ENCODE measurements around the gene CDKN1B.

The CDKN1B gene

DNA sequence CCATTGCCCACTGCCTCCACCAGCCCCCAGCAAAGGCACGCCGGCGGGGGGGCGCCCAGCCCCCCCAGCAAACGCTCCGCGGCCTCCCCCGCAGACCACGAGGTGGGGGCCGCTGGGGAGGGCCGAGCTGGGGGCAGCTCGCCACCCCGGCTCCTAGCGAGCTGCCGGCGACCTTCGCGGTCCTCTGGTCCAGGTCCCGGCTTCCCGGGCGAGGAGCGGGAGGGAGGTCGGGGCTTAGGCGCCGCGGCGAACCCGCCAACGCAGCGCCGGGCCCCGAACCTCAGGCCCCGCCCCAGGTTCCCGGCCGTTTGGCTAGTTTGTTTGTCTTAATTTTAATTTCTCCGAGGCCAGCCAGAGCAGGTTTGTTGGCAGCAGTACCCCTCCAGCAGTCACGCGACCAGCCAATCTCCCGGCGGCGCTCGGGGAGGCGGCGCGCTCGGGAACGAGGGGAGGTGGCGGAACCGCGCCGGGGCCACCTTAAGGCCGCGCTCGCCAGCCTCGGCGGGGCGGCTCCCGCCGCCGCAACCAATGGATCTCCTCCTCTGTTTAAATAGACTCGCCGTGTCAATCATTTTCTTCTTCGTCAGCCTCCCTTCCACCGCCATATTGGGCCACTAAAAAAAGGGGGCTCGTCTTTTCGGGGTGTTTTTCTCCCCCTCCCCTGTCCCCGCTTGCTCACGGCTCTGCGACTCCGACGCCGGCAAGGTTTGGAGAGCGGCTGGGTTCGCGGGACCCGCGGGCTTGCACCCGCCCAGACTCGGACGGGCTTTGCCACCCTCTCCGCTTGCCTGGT, at the start of gene CDKN1B:
Gene CDKN1B, plus strand, starts transcription at position 576 of the 793 bp plus-strand sequence. CDS start 472 bp downstream, outside the sequence.
- TF ChIP-seq EZH2 (IDR thresholded peaks at IDR 0.05; ENCODE audit: borderline replicate concordance, low read length) = no peak
- no peaks in the 10 kb centered on the region for H4K20me1 ChIP-seq (ENCODE audit: insufficient read depth, low read length)
- peaks cover 66% of the 10 kb centered on the region for H3K4me1 ChIP-seq (ENCODE audit: insufficient read depth, low read length, severe bottlenecking)
- H3F3A ChIP-seq (ENCODE audit: insufficient read depth, low read length) = peaks cover under 1% of the 10 kb centered on the region
- H2AFZ ChIP-seq (ENCODE audit: low read length) = no peak within 1 kb of the TSS
- H3K9me3 ChIP-seq (ENCODE audit: low read length) = no peaks in the 10 kb centered on the region
- peak within 1 kb of the TSS; percentile 83 for H3K4me2 ChIP-seq (ENCODE audit: low read length)
- H3K27ac ChIP-seq (ENCODE audit: low read depth, low read length, poor library complexity, severe bottlenecking) = peak within 1 kb of the TSS; percentile 98
- H3K27me3 ChIP-seq (ENCODE audit: insufficient read depth, low read length) = no peaks in the 10 kb centered on the region
- no peaks in the 10 kb centered on the region for H3K9me2 ChIP-seq (ENCODE audit: low read depth, low read length)
- peak within 1 kb of the TSS; percentile 92 for H3K9ac ChIP-seq (ENCODE audit: low read length)
- H3K4me3 ChIP-seq (ENCODE audit: low read depth, low read length, poor library complexity, severe bottlenecking) = peak within 1 kb of the TSS; percentile 88
- H3K36me3 ChIP-seq (ENCODE audit: insufficient read depth, low read length) = peaks cover 40% of the 10 kb centered on the region
- peaks cover 32% of the 10 kb centered on the region for H3K79me2 ChIP-seq (ENCODE audit: insufficient read depth, low read length)

DNA sequence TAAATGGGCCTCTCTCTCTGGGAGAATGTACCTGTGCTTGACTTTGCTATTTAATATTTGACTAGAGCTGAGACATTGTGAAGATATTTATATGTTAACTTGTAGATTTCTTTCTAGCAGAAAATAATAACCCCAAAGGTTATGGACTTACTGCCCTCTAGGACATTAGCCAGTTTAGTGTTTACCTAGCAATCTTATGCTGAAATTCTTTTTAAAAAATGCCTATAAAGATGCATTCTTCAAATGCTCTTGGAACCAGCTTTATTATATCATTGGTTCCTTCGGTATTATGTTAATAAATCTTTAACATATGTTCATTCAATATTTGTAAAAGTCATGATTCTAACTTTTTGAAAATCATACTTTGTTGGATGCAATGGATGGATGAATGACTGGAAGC, 49.2 kb upstream of the CDKN1B start:
- Histone ChIP-seq H4K20me1 (ENCODE audit: insufficient read depth, low read length) (no peaks in the 10 kb centered on the region), H3K4me1 (ENCODE audit: insufficient read depth, low read length, severe bottlenecking) (peaks cover 8% of the 10 kb centered on the region), H3K9me2 (ENCODE audit: low read depth, low read length) (no peaks in the 10 kb centered on the region), H2AFZ (ENCODE audit: low read length) (no peak overlapping the region), H3K9ac (ENCODE audit: low read length) (no peak overlapping the region), H3K4me3 (ENCODE audit: low read depth, low read length, poor library complexity, severe bottlenecking) (no peak overlapping the region), H3K36me3 (ENCODE audit: insufficient read depth, low read length) (no peaks in the 10 kb centered on the region), H3K4me2 (ENCODE audit: low read length) (no peak overlapping the region), H3K9me3 (ENCODE audit: low read length) (no peaks in the 10 kb centered on the region), H3F3A (ENCODE audit: insufficient read depth, low read length) (no peaks in the 10 kb centered on the region), H3K27ac (ENCODE audit: low read depth, low read length, poor library complexity, severe bottlenecking) (no peak overlapping the region), H3K79me2 (ENCODE audit: insufficient read depth, low read length) (no peaks in the 10 kb centered on the region), H3K27me3 (ENCODE audit: insufficient read depth, low read length) (no peaks in the 10 kb centered on the region)
- TF ChIP-seq, protein P1, sequence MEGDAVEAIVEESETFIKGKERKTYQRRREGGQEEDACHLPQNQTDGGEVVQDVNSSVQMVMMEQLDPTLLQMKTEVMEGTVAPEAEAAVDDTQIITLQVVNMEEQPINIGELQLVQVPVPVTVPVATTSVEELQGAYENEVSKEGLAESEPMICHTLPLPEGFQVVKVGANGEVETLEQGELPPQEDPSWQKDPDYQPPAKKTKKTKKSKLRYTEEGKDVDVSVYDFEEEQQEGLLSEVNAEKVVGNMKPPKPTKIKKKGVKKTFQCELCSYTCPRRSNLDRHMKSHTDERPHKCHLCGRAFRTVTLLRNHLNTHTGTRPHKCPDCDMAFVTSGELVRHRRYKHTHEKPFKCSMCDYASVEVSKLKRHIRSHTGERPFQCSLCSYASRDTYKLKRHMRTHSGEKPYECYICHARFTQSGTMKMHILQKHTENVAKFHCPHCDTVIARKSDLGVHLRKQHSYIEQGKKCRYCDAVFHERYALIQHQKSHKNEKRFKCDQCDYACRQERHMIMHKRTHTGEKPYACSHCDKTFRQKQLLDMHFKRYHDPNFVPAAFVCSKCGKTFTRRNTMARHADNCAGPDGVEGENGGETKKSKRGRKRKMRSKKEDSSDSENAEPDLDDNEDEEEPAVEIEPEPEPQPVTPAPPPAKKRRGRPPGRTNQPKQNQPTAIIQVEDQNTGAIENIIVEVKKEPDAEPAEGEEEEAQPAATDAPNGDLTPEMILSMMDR (IDR thresholded peaks at IDR 0.05; ENCODE audit: low read length) = no peak
- TF ChIP-seq EZH2 (IDR thresholded peaks at IDR 0.05; ENCODE audit: borderline replicate concordance, low read length) = no peak

DNA sequence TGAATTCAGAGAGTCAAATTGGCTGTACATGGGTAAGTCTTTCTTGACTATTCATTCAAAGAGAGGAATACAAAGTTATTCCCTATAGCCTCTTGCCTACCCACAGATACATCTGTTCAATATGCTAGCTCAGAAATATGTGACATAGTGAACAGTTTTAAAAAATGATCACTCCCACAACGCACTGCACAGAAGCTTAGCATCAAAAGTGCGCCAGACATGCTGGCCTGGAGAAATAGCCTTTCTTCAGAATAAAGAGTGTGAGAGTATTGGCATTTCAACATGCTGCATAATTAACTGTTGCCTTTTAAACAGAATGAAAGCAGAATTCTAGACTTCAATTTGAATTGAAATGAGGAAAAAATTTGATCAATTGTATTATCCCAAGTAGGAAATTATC, 48.1 kb upstream of the CDKN1B start:
- Histone ChIP-seq H2AFZ (ENCODE audit: low read length) (no peak overlapping the region), H3K27ac (ENCODE audit: low read depth, low read length, poor library complexity, severe bottlenecking) (no peak overlapping the region), H3K4me3 (ENCODE audit: low read depth, low read length, poor library complexity, severe bottlenecking) (no peak overlapping the region), H3K27me3 (ENCODE audit: insufficient read depth, low read length) (no peaks in the 10 kb centered on the region), H3K79me2 (ENCODE audit: insufficient read depth, low read length) (no peaks in the 10 kb centered on the region), H3K9me3 (ENCODE audit: low read length) (no peaks in the 10 kb centered on the region), H3K4me2 (ENCODE audit: low read length) (no peak overlapping the region), H3F3A (ENCODE audit: insufficient read depth, low read length) (no peaks in the 10 kb centered on the region), H4K20me1 (ENCODE audit: insufficient read depth, low read length) (no peaks in the 10 kb centered on the region), H3K4me1 (ENCODE audit: insufficient read depth, low read length, severe bottlenecking) (peaks cover 3% of the 10 kb centered on the region), H3K36me3 (ENCODE audit: insufficient read depth, low read length) (no peaks in the 10 kb centered on the region), H3K9me2 (ENCODE audit: low read depth, low read length) (no peaks in the 10 kb centered on the region), H3K9ac (ENCODE audit: low read length) (no peak overlapping the region)
- TF ChIP-seq, protein P1 (IDR thresholded peaks at IDR 0.05; ENCODE audit: low read length) = no peak
- TF ChIP-seq EZH2 (IDR thresholded peaks at IDR 0.05; ENCODE audit: borderline replicate concordance, low read length) = no peak
